Measurements from ENCODE around the gene DIAPH1.

Gene DIAPH1

DNA sequence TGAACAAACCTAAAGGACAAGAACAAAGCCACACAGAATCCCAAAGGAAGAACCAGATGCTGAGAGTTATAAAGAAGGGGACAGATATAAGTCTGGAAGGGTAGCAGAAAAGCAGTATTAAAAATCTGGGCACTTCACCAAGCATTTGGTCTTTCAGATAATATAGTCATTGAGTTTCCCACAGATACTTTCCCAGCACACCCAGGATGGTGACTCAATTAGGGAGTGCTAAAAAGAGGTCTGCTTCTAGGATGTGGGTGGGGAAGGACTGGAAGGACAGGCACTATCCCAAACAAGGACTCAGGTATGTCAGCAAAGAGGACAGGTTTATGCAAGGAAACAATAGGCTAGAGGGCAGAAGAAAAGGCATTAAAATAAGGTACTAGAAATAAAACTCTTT is 59.3 kb downstream of the DIAPH1 start:
- no peak for DNase-seq

DNA sequence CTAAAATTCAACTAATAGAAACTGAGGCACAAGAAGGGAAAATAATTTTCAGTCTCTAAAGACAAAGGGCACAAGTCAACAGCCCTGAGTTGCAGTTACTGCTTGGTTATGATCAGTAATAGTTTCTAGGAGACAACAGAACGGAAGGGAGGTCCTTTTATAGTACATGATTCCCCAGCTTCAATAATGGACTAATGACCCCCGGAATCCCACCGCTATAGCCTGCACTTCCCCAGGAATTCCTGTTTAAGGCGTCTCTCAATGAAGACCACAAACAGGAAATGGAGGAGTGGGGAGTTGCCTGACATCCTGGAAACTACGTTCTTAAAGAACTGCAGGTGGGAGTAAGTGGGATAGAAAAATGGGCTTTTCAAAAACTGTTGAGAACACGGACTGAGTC is 60.6 kb downstream of the DIAPH1 start:
- no peak for DNase-seq

DNA sequence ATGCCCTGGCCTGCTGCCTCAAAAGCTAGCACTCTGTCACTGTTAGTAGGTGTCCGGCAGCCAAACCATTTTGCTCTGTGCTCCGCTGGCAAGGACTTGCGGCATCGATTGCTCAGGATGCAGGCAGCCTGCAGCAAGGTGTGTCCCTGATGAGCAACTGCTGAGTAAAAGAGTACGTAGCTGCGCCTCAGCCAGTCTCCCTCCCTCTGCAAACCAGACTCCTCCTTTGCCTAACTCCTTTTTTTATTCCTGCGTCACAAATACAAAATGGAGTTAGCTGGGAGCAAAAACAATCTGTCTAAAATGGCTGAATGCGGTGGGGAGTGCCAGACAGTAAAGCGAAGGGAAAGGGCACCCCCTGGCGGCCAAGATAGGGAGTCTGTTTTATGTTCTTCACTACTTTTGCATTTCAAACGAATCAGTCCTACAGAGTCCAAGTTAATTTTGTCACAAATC is 61.1 kb downstream of the DIAPH1 start:
- DNase-seq: peak; percentile 88

DNA sequence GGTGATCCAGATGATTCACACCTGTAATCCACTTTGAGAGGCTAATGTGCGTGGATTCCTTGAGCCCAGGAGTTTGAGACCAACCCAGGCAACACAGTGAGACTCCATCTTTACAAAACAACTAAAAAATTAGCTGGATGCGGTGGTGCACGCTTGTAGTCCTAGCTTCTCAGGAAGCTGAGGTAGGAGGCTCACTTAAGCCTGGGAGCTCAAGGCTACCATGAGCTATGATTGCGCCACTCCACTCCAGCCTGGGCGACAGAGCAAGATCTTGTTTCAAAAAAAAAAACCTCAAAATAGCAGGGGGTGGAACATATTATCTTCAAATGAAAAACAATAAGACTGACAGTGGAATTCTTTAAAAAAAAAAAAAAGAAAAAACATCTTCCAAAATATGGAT is 70.9 kb downstream of the DIAPH1 start:
- no peak for DNase-seq

DNA sequence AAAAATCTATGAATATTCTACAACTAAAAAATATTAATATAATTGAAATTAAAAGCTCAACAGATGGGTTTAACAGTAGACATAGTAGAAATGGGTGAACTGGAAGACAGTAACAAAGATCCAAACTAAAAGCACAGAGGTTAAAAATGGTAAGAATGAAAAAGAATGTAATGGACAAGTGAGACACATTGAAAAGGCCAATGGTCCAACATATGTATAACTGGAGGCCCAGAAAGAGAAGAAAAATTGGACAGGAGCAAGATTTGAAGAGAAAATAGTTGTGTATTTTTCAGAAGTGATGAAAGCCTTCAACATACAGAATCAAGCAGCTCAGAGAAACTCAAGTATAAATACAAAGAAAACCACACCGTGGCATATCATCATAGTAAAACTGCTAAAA is 71.3 kb downstream of the DIAPH1 start:
- peak; percentile 22 for DNase-seq

DNA sequence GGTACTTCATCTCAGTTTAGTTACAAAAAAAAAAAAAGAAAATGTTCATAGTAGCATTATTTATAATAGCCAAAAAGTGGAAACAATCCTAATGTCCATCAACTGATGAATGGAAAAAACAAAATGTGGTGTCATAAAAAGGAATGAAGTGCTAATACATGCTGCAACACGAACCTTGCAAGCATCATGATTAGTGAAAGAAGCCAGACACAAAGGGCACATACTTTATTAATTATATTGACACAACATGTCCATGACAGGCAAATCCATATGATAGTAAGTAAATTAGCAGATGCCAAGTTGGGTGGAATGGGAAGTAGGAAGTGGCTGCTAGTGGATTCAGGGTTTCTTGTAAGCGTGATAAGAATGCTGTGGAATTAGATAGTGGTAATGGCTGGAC is 75.7 kb downstream of the DIAPH1 start:
- DNase-seq: peak; percentile 49

DNA sequence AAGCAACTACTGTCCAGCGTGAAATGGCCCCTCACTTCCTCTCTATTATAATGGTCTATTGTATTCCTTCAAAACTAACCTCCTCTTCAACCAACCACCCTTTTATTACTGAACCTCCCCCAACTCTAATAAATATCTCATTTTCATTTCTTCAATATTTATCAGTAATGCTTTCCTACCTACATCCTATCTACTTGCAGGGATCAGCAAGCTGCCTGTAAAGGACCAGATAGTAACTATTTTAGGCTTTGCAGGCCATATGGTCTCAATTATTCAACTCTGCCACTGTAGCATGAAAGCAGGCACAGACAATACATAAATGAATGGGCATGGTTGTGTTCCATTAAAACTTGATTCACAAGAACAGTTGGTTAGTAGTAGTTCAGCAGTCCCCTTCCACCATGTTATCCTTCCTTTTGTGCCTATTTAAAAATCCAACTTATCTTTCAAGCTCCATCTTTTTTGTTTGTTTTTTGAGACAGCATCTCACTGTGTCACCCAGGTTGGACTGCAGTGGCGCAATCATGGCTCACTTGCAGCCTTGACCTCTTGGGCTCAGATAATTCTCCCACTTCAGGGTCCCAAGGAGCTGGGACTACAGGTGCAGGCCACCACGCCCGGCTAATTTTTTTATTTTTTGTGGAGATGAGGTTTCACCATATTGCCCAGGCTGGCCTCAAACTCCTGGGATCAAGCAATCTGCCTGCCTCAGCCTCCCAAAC is 84.1 kb downstream of the DIAPH1 start:
- no peak for DNase-seq

DNA sequence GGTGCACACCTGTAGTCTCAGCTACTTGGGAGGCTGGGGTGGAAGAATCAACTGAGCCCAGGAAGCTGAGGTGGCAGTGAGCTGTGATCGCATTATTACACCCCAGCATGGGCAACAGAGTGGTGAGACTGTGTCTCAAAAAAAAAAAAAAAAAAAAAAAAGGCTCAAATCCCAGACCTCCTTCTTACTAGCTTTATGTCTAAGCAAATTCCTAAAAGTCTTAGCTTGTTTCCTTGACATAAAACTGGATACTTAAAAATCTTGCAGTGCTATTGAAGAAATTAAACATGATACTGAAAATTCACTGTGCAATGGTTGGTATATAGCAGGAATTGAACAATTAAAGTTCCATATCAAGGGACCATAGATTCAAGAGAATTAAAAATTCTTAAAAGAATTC is 84.9 kb downstream of the DIAPH1 start:
- DNase-seq: no peak

DNA sequence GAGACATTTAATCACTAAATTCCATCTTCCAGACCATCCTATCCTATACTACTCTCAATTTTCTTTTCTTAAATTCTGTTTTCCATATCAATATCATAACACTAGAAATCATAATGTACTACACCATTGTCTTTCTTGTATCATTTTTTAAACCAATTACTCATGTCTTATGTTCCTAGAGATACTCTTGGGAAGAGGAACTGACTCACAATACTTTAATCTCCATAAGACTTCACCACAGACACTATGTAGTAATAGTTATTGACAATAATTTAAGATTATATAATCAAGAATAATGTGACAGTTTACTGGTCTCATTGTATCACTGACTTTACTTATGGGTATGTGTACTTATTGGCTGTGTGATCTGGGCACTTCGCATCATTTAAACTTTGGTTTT is 86.1 kb downstream of the DIAPH1 start:
- DNase-seq: no peak

DNA sequence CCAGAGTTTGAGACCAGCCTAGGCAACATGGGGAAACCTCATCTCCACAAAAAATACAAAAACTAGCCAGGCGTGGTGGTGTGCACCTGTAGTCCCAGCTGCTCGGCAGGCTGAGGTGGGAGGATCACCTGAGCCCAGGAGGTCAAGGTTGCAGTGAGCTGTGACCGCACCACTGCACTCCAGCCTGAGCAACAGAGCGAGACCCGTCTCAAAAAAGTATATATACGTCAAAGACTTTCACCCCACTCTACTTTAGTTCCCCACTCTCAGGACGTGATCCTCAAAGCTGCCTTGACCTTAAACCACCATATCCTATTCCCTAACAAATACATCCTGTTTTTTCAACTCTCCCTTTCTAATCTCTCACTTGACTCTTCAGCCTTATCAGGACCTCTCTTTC is 88.9 kb downstream of the DIAPH1 start:
- no peak for DNase-seq

DNA sequence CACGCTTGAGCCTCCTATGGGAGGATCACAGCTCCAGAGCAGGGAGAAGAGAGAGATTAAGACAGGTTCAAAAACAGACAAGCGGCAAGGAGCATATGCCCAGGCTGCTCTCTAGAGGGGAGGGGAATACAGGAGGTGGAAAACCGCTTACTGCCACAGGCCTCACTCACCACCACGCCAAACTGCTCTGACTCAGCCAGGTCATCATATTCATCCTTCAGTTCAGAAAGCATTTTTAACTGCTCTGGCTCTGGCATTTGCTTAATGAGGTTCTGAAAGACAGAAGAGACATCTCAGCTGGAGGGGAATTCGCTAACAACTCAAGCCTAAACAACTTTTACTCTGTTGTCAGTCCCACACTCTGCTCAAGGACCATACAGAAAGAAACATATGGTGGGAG is 89.8 kb downstream of the DIAPH1 start:
- no peak for DNase-seq

DNA sequence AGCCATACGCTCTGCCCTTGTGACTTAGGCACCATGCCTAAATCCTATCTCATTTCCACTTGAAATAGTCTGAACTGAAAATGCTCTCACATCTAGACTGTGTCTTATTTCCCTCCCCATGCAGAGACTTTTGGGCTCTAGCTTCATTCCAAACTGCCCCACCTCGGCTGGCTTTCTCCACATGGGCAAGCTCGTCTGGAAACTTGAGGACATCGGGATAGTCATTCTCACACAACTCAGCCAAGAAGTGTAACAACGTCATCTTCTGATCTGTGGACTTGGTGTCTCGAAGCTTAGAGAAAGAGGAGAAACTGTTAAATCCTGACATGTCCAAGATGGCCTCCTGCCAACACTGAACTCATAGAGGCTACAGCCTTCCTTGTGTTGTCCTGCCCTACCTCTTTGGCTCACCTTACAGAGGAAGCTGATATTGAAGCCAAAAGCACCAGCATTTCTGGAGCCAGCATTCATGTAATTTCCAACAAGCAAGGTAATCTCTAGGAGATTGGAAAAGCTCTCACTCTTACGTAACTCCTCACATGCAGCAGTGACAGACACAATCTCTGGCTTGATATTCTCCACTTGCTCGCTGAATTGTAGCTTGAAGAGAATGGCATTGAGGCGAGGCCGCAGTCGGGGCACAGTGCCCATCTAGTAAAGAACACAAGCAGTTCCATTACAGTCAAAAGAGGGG is 90.4 kb downstream of the DIAPH1 start:
- no peak for DNase-seq

DNA sequence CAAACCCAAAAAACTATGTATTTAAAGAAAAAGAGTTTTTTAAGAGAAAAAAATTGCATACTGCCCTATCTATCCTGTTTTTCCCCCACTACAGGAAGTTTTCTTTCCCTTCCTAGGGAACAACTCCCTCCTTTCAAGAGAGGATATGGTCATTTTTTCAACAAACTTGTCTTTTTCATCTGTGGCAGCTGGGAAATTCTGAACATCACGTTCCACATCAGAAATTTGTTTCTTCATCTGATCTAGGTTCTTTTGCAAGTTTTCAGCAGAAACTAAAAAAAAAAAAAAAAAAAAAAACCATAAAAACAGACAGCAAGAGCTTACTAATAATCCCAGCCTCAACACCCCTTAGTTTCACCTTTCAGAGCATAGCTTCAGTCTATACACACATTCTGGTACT is 91.4 kb downstream of the DIAPH1 start:
- no peak for DNase-seq

DNA sequence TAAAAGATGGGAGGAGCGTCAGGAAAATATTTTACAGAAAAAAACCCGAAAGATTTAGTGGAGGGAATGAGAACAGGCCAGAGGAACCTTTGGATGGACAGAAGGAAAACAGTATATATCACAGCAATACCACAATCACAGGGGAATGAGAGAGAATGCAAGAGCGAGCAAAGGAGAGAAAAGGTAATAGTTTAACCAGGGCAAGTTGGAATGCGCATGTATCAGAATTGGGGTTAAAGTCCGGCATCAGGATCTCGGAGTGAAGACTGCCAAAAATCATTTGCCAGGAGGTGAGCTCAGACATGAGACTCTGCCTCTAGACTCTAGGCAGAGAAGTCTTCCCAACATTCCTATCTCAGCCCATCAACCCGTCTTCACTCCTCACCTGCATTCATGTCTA is 93.1 kb downstream of the DIAPH1 start:
- no peak for DNase-seq

DNA sequence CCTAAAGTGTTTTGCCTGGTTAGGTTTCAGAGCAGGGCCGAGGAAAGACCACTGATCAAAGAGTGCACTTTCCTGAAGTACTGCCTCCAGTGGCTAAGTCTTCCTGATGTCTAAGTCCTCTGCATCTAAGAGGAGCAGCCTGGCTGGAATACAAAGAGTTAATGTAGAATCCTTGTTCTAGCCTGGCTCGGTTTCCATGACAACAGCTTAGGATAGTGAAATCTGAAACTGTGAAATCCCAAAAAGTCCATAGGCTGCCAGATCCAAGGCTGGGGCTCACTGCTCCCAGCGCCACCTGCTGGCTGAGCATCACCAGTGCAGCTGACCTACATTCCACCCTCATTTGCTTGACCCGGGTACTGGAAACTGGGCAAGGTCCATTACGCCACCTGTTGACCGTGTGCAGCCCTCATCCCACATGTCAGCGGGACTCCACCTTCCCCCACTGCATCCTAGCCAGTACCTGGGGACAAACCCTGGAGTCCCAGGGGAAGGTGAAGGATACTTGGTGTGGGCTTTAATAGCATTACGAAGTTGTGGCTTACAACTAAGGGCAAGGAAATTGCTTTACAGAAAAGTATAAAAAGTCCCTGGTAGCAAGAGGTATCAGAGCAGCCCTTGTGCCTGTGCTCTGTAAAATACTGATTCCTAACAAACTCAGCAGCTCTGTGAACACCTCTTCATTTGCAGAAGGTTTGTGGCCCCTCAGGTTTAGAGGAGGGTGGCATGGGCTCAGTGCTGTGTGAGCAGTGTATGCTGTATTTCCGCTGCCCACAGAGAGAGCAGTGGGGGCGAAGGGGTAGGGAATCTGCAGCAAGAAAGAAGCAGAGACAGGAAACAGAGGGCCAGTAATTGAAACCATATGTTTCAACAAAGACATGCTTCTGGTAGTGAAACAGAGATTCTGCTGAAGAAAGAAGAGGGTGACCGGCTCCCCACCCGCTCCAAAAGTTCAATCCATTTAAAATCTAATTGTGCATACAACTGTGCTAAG is 93.9 kb downstream of the DIAPH1 start:
- DNase-seq: peak; percentile 78

DNA sequence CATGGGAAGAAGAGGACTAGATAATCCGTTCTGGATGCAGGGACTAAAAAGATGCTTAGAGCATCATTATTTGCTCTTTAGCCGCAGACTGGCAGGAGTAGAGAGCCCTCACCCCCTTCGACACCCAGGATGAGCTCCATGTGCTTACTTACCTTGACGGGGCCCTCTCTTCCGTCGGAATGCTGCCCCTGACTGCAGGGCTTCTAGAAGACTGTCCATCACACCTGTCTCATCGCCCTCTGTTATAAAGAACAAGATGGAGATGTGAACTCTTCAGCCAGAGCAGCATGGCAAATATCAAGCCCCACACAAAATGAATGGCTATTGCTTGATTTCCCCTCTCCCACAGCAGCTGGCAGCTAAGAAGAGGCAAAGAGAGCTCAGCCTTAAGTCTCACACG is 94.8 kb downstream of the DIAPH1 start:
- no peak for DNase-seq

DNA sequence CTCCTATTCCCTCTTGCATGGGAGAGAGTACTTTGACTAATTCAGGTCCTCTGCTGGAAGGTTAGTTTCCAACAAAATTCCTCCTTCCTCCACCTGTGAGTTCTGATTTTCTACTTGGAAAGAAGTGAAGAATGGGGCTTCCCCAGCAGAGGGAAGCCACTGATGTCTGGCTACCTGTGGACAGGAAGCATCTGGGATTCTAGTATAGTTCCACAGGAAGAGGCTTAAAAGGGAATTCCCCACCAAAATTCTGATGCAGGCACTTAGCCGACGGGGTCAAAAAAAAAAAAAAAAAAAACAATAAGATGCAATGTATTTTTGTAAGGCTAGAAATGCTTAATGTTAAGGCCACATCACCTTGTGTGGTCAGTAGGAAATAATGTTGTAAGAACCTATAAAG is 96.5 kb downstream of the DIAPH1 start:
- DNase-seq: no peak

DNA sequence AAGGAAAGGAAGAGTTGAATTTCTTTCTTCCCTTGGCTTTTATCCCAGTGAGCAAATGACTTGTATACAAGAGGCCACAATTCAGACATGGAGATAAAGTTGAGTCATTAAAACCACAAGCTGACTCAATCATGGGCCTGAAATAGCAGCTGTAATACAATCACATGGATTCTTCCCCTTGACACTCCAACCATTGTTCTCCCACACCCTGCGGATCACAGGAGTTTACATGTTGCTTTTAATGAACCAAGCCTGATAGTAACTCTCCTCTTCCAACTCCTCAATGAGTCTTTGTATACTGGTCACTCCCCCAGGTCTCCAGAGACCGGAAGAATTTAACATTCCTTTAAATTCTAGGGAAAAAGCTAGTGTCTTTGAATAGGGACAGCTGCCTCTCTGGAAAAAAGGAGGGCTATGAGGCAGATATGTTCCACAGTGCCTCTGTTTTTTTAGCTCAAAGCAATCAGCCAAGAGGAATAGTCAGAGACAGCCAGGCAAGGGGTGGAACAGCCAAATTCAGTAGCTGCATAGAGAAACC is 97.5 kb downstream of the DIAPH1 start:
- peak; percentile 87 for DNase-seq

DNA sequence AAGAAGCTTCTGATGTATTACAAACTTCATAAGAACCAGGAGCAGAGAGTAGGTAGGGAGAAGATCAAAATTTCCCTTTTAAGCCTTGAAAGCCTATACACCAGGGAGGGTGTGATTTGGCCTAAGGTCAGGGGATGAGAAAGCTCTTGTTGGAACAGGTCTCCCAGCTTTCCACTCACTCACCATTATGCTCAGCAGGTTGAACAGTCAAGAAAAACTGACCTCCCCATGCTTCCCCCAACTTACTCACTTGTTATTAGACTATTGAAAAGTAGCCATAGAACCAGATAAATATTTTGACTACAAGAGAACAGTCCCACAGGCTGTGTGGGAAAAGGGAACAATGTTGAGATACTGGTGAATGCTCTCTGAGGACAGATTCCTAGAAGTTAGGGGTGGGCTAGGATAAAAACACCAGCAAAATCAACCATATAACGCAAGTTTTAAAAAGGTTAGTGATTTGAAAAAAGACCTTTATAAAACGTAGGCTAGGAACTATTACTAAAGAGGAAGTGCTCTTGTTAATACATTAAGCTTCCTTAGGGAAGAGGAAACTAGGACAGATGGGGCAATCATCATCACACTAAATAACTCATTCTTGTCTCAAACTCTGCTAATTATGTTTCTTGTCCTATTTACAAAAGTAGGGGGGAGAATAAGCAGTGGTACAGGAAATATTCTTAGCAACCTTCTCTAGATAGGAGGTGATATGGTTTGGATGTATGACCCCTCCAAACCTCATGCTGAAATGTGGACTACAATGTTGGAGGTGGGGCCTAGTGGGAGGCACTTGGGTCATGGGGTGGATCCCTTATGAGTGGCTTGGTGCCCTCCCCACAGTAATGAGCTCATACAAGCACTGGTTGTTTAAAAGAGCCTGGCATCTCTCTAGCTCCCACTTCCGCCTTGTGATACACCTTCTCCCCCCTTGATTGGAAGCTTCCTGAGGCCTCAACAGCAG is 98.9 kb downstream of the DIAPH1 start:
- no peak for DNase-seq

DNA sequence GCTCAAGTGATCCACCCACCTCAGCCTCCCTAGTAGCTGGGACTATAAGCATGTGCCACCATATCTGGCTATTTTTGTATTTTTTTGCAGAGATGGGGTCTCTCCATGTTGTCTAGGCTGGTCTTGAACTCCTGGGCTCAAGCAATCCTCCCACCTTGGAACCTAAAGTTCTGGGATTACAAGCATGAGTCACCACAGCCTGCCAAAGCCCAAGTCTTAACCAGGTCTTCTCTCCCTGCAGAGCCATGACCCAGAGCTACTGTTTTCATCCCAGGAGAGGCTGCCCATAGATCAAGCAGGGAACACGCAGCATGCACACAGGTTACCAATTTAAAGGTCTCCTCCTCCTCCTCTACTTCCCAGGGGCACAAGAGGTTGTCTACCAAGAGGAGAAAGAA is 100.2 kb downstream of the DIAPH1 start:
- no peak for DNase-seq

DNA sequence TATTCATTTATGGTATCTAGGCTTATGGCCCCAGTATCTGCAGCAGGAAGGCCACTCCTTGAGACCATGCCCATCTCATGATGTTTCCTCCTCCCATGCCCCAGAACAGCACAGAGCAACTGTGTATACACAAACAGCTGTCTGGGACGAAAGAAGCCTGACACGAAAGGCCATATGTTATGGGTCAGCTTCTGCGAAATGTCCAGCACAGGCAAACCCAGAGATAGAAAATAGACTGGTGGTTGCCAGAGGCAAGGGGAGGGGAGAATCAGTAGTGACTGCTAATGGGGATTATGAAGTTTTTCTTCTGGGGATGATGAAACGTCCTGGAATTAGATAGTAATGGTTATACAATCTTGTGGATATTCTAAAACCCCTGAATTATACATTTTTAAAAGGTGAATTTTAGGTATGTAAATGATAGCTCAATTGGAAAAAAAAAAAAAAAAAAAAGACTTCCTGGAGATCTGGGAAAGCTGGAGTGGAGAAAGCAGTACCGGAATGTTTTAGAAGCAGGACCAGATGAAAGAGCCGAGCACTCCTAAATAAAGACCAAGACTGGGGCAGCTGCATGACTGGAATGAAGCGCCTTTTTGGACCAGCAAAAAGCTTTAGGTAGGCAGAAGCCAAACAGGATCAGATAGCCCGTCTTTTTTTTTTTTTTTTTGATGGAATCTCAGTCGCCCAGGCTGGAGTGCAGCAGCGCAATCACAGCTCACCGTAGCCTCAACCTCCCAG is 100.8 kb downstream of the DIAPH1 start:
- no peak for DNase-seq

Measured in hematopoietic multipotent progenitor cell treated with erythropoietin and hydrocortisone succinate and interleukin-3 and kit ligand, for 4 days (in vitro differentiated cells).